Subcutaneous adipose tissue (tissue), 4 donors: Measurements from ENCODE around the gene PSMD8. TPM values are rescaled to one million over a fixed set of nuclear protein-coding genes. Genes with fewer than 3 reads are reported as not detected.

Experiments
- CTCF ChIP-seq: fragments of 450-650 bp; IDR thresholded peaks from one replicate; pipeline ENCODE4 v1.5.1; 2016; ENCODE audit warnings: low read depth, mild to moderate bottlenecking, control low read depth, antibody characterized with exemption, moderate library complexity
- total RNA-seq, 4 donors: library from RNA; depleted of rRNA; stranded (reverse); fragments of >200 nt; gene quantifications; one replicate each; pipeline ENCODE4 v1.1.0, GENCODE V29; 2016

PSMD8 gene
- 100 to 1,000 TPM; 242 to 452 (median 398) TPM for total RNA-seq

DNA sequence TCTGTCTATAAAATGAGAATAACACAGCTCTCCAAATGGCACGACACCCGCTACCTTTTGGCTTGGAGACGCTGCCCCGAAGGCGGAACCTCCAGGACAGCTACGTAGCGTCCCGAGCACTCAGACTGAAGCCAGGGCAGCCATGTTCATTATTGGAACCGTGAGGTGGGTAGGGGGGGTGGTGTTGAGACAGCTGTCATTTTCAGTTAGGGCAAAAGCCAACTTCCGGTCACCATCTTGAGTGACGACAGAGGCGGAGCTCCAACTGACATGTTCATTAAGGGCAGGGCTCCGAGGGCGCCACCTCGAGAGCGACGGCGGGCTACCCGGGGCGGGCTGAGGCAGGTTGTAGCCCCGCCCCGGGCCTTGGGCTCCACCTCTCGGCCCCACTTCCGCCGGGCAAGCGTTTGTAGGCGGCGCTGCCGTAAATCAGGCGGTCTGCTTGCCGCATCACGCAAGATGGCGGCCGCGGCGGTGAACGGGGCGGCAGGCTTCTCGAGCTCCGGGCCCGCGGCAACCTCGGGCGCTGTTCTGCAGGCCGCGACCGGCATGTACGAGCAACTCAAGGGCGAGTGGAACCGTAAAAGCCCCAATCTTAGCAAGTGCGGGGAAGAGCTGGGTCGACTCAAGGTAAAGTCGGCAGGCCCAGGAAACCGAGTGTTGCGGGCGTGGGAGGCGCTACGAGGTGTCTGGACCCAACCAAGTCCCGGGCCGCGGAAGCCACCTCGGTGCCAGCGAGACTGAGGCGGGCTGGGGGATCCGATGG is at the start of gene PSMD8:
TSS of gene PSMD8 (plus strand) at position 240 of the 766 bp plus-strand sequence. CDS start at position 271, 31 bp downstream.
- TF ChIP-seq CTCF, result no peak

GRCh38 chr19:38326591-38326990 is 47.8 kb upstream of the PSMD8 start:
- TF ChIP-seq CTCF, result no peak

DNA sequence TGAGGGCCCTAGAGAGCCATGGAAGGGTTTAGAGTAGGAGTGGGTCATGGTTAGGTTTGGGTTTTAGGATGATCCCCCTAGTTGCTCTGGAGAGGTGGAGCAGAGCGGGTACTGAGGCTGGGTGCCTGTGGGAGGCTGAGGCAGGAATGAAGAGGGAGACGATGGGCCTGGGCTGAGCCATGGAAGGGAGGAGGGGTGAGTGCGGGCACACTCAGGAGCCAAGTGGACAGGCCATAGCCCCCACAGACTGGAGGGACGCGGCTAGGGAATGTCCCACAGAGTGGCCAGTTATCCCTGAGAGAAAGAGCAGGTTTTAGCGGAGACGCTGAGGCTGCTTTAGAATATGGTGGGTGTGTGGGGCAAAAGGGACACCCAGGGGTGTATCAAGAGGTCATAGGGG is 44.7 kb upstream of the PSMD8 start:
- no peak for TF ChIP-seq CTCF

GRCh38 chr19:38331728-38332127 is 42.6 kb upstream of the PSMD8 start:
- TF ChIP-seq CTCF, result no peak

- no peak for TF ChIP-seq CTCF
These were observed 41.1 kb upstream of the PSMD8 start for GRCh38 chr19:38333245-38333644.

DNA sequence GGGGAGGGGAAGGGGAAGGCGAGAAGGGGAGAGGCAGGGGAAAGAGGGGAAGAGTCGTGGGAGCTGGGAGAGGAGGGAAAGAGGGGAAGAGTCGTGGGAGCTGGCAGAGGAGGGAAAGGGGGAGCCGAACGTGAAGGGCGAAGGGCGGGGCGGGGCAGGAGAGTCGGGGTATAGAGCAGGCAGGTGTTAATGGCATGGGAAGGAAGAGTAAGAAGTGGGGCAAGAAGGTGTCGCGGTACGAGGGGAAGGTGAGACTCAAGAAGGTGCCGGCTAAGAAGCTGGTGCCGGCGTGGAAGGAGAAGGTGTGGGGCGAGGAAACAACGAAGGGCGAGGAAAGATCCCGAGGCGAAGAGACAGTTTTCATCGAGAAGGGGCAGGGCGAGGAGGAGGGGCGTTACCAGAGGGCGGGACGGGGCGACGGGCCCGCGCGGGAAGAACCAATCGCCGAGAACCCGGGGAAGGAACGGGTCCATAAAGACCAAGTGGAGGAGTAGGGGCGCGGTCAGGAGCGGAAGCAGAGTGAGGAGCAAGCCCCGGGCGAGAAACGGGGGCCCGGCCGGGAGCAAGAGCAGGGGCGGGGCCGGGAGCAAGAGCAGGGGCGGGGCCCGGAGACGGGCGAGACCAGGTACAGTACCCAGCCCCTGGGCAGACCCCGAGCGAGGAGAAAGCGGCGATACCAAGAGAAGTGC is 38.3 kb upstream of the PSMD8 start:
- no peak for TF ChIP-seq CTCF

DNA sequence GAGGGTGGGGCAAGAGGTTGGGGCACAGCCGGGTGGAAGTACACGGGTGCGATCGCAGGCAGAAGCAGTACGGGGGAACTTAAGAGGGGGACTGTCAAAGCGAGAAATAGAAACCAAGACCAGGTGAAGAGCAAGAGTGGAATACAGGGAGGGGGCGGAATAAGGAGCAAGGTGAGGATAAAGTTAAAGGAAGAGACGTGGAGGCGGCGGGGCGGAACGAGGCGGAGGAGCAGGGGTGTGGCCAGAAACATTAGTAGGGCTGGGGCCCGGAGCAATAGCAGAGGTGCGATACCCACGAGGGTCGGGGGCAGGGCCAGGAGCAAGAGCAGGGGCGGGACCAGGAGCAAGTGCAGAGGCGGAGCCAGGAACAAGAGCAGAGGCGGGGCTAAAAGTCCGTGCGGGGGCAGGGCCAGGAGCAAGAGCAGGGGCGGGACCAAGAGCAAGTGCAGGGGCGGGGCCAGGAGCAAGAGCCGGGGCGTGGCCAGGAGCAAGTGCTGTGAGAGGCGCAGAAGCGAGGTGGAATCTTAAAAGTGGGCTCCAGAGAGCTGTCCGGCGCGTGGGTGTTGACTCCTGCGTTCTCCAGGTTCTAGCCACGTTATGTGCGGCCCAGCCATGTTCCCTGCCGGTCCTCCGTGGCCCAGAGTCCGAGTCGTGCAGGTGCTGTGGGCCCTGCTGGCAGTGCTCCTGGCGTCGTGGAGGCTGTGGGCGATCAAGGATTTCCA is 37.6 kb upstream of the PSMD8 start:
- no peak for TF ChIP-seq CTCF
